Measurements from ENCODE around the gene UVRAG.

DNA sequence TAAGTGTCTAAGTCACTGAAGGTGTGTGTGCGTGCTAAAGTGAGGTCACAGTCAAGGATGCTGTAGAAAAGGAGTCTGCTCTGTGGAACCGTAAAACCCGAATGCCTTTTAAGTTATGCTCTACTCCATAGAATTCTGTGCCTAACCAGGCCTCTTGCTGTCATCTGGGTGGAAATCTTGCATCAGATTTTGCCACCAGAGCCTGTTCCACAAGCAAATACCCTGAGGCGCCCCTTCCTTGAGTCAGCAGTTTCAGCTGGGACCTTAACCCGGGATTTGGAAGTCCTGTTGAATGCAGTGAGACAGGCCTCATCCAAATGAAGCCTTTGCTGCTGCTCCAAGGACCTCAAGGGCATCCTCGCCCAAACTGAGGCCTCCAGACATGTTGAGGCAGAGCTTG lies 281.5 kb downstream of the UVRAG start:
- TF ChIP-seq, protein P1, sequence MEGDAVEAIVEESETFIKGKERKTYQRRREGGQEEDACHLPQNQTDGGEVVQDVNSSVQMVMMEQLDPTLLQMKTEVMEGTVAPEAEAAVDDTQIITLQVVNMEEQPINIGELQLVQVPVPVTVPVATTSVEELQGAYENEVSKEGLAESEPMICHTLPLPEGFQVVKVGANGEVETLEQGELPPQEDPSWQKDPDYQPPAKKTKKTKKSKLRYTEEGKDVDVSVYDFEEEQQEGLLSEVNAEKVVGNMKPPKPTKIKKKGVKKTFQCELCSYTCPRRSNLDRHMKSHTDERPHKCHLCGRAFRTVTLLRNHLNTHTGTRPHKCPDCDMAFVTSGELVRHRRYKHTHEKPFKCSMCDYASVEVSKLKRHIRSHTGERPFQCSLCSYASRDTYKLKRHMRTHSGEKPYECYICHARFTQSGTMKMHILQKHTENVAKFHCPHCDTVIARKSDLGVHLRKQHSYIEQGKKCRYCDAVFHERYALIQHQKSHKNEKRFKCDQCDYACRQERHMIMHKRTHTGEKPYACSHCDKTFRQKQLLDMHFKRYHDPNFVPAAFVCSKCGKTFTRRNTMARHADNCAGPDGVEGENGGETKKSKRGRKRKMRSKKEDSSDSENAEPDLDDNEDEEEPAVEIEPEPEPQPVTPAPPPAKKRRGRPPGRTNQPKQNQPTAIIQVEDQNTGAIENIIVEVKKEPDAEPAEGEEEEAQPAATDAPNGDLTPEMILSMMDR (IDR thresholded peaks at IDR 0.05; ENCODE audit: low read depth, low read length): no peak
- no peak for TF ChIP-seq EZH2phosphoT487 (IDR thresholded peaks at IDR 0.05; ENCODE audit: low read depth)

Data from OCI-LY3 (cell line).